ENCODE results near the gene RAP2C.

GRCh38 chrX:132231587-132231986 lies 12.3 kb upstream of the RAP2C start:
- TF ChIP-seq CTCF (IDR thresholded peaks at IDR 0.05; ENCODE audit: extremely low read depth in 1 of 2, insufficient read depth in 1 of 2, low read depth in 1 of 2, low read length in 2 of 2) = no peak
- no peak for TF ChIP-seq POLR2A (IDR thresholded peaks at IDR 0.05; ENCODE audit: low read depth, low read length)
